Measurements from ENCODE around the gene SYN1. TPM values are rescaled to one million over a fixed set of nuclear protein-coding genes. Genes with fewer than 3 reads are reported as not detected.

SYN1 gene
- polyA plus RNA-seq, 1 of the 3 experiments (the other 2 are of a cell fraction), result 0.08 TPM

DNA sequence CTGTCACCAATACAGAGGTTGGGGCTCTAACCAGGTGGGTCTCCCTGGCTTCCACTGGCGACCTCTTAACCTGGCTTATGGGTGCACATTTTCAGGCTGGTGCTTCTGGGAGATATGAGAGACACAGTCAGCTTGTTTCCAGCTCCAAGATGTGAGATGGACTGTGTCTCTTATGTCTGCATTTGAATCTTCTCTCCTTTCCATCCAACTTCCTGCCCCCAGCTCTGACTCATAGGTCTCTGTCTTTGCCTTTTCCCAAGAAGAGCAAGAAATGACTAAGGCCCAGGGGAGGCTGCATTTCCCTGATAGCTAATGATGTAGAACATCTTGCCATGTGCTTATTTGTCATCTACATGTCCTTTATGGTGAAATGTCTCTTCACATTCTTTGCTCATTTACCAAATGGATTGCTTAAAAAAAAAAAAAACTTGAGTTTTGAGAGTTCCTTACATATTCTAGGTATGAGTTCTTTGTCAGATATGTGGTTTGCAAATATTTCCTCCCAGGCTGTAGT is 42.5 kb upstream of the SYN1 start:
- Histone ChIP-seq H3K4me3 (ENCODE audit: low read depth in 2 of 2, low read length in 1 of 2) (no peak overlapping the region), H3K4me1 (ENCODE audit: control insufficient read depth in 1 of 2, insufficient read depth in 2 of 2, low read depth in 1 of 2, low read length in 1 of 2) (0 out of 4 replicates have a peak, but pooled peaks cover 0 to 5% of the 10 kb centered on the region in 2 experiments), H3K9ac (peak overlapping the region; percentile 36; the same call in 1 of the 2 replicates), H3K79me2 (ENCODE audit: insufficient read depth) (peaks cover 7% of the 10 kb centered on the region; the same call in 1 of the 2 replicates), H3K36me3 (replicated peaks in 1 of 2; ENCODE audit: control insufficient read depth in 1 of 2, insufficient read depth in 2 of 2, low read length in 1 of 2) (no peaks in the 10 kb centered on the region), H4K20me1 (ENCODE audit: insufficient read depth) (no peaks in the 10 kb centered on the region), H3F3A (replicated peaks; ENCODE audit: insufficient read depth) (peaks cover 9% of the 10 kb centered on the region), H2AFZ (ENCODE audit: low read depth) (no peak overlapping the region; the same call in 1 of the 2 replicates), H3K9me3 (no peaks in the 10 kb centered on the region), H3K9me2 (no peaks in the 10 kb centered on the region), H3K27me3 (ENCODE audit: insufficient read depth) (no peaks in the 10 kb centered on the region; the same call in 1 of the 2 replicates), H3K4me2 (no peak overlapping the region), H3K27ac (ENCODE audit: low read depth in 2 of 2, low read length in 1 of 2) (peak overlapping the region in 1 of 2 experiments; percentile 80; a peak in 2 of 4 replicates)
- POLR2A ChIA-PET, result no interaction called here
- CTCF ChIA-PET, result no interaction called here
- TF ChIP-seq GABPA (IDR thresholded peaks at IDR 0.05; ENCODE audit: low read depth), result no peak
- TF ChIP-seq, protein P1, sequence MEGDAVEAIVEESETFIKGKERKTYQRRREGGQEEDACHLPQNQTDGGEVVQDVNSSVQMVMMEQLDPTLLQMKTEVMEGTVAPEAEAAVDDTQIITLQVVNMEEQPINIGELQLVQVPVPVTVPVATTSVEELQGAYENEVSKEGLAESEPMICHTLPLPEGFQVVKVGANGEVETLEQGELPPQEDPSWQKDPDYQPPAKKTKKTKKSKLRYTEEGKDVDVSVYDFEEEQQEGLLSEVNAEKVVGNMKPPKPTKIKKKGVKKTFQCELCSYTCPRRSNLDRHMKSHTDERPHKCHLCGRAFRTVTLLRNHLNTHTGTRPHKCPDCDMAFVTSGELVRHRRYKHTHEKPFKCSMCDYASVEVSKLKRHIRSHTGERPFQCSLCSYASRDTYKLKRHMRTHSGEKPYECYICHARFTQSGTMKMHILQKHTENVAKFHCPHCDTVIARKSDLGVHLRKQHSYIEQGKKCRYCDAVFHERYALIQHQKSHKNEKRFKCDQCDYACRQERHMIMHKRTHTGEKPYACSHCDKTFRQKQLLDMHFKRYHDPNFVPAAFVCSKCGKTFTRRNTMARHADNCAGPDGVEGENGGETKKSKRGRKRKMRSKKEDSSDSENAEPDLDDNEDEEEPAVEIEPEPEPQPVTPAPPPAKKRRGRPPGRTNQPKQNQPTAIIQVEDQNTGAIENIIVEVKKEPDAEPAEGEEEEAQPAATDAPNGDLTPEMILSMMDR (IDR thresholded peaks at IDR 0.05), result no peak
- TF ChIP-seq SMC3 (IDR thresholded peaks at IDR 0.05; ENCODE audit: low read depth, low read length), result no peak
- TF ChIP-seq POLR2AphosphoS5 (IDR thresholded peaks at IDR 0.05; ENCODE audit: low read depth, low read length), result peak; percentile 39; the same call in 1 of the 2 replicates
- TF ChIP-seq RAD21 (IDR thresholded peaks at IDR 0.05; ENCODE audit: low read length), result no peak
- peak; percentile 75 for TF ChIP-seq FOSL2 (IDR thresholded peaks at IDR 0.05; ENCODE audit: borderline replicate concordance, low read depth)
- 0 out of 2 replicates have a peak, but pooled peaks have one; percentile 17 for TF ChIP-seq RXRA (IDR thresholded peaks at IDR 0.05; ENCODE audit: borderline replicate concordance, low read depth)
- no peak for TF ChIP-seq RFX5 (IDR thresholded peaks at IDR 0.05; ENCODE audit: low read length)
- TF ChIP-seq, protein P2, sequence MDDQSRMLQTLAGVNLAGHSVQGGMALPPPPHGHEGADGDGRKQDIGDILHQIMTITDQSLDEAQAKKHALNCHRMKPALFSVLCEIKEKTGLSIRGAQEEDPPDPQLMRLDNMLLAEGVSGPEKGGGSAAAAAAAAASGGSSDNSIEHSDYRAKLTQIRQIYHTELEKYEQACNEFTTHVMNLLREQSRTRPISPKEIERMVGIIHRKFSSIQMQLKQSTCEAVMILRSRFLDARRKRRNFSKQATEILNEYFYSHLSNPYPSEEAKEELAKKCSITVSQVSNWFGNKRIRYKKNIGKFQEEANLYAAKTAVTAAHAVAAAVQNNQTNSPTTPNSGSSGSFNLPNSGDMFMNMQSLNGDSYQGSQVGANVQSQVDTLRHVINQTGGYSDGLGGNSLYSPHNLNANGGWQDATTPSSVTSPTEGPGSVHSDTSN (IDR thresholded peaks at IDR 0.05), result peak; percentile 46; the same call in 1 of the 2 replicates
- TF ChIP-seq YY1 (IDR thresholded peaks at IDR 0.05; ENCODE audit: low read depth), result no peak
- no peak for TF ChIP-seq FOXJ3 (CRISPR knock-in tag; IDR thresholded peaks at IDR 0.05)
- TF ChIP-seq JUND (IDR thresholded peaks at IDR 0.05), result peak; percentile 60
- TF ChIP-seq, protein P3, sequence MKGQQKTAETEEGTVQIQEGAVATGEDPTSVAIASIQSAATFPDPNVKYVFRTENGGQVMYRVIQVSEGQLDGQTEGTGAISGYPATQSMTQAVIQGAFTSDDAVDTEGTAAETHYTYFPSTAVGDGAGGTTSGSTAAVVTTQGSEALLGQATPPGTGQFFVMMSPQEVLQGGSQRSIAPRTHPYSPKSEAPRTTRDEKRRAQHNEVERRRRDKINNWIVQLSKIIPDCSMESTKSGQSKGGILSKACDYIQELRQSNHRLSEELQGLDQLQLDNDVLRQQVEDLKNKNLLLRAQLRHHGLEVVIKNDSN (IDR thresholded peaks at IDR 0.05; ENCODE audit: borderline replicate concordance, low read depth), result no peak
- peak; percentile 25; the same call in 1 of the 2 replicates for TF ChIP-seq NFIC (IDR thresholded peaks at IDR 0.05; ENCODE audit: borderline replicate concordance)
- TF ChIP-seq, protein P4, sequence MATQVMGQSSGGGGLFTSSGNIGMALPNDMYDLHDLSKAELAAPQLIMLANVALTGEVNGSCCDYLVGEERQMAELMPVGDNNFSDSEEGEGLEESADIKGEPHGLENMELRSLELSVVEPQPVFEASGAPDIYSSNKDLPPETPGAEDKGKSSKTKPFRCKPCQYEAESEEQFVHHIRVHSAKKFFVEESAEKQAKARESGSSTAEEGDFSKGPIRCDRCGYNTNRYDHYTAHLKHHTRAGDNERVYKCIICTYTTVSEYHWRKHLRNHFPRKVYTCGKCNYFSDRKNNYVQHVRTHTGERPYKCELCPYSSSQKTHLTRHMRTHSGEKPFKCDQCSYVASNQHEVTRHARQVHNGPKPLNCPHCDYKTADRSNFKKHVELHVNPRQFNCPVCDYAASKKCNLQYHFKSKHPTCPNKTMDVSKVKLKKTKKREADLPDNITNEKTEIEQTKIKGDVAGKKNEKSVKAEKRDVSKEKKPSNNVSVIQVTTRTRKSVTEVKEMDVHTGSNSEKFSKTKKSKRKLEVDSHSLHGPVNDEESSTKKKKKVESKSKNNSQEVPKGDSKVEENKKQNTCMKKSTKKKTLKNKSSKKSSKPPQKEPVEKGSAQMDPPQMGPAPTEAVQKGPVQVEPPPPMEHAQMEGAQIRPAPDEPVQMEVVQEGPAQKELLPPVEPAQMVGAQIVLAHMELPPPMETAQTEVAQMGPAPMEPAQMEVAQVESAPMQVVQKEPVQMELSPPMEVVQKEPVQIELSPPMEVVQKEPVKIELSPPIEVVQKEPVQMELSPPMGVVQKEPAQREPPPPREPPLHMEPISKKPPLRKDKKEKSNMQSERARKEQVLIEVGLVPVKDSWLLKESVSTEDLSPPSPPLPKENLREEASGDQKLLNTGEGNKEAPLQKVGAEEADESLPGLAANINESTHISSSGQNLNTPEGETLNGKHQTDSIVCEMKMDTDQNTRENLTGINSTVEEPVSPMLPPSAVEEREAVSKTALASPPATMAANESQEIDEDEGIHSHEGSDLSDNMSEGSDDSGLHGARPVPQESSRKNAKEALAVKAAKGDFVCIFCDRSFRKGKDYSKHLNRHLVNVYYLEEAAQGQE (IDR thresholded peaks at IDR 0.05; ENCODE audit: low read depth, low read length), result no peak
- TF ChIP-seq TEAD4 (IDR thresholded peaks at IDR 0.05; ENCODE audit: borderline replicate concordance, insufficient read depth), result no peak
- TF ChIP-seq, protein P5, sequence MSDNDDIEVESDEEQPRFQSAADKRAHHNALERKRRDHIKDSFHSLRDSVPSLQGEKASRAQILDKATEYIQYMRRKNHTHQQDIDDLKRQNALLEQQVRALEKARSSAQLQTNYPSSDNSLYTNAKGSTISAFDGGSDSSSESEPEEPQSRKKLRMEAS (IDR thresholded peaks at IDR 0.05; ENCODE audit: low read depth), result peak; percentile 74
- TF ChIP-seq CHD2 (IDR thresholded peaks at IDR 0.05; ENCODE audit: low read length, partially characterized antibody), result no peak
- TF ChIP-seq TCF12 (IDR thresholded peaks at IDR 0.05), result peak; percentile 35; the same call in 1 of the 2 replicates
- 0% methylated on average over 1 of the region's 1 CpG for WGBS (ENCODE audit: low lambda C conversion rate)
- DNase-seq, result no peak
